Frontal cortex (tissue), 4 donors: ENCODE measurements around the gene PRR30. TPM values are rescaled to one million over a fixed set of nuclear protein-coding genes. Genes with fewer than 3 reads are reported as not detected.

Source experiments
- DNase-seq, 2 donors: peaks; one replicate each; pipeline ENCODE4 v3.0.0; 2012; ENCODE audit warnings: low spot score in 2 of 2
- FAIRE-seq: peaks from 2 replicates; lab custom pipeline; 2012; peaks lifted over from hg19 to GRCh38; lab: Jason Lieb, UNC
- total RNA-seq: library from RNA; depleted of rRNA; stranded (reverse); fragments of >200 nt; gene quantifications from one replicate; pipeline ENCODE4 v1.2.3, GENCODE V29; 2014
- donor health status: control.
- donor health status: control.
- donor health status: control.

Gene PRR30
- total RNA-seq, 1 donor from 2014 or later, result not detected

DNA sequence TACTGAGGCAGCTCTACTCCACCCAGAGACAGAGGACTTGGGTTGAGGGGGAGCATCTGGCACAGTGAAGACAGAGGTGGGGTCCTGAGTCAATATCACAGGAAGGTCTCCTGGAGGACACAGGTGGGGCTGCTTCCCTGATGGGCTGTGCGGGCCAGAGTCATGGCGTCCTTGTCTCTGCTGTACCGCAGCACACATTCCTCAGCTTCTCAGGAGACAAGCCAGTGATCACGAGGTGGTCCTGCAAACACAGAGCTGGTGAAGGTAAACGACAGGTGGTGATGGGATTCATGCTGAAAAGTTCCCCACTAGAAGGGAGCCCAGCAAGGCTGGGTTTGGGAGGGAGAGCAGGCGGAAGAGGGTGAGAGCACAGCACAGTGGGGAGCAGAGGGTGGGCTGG, 19.3 kb upstream of the PRR30 start:
- DNase-seq, result no peak
- FAIRE-seq, result no peak

DNA sequence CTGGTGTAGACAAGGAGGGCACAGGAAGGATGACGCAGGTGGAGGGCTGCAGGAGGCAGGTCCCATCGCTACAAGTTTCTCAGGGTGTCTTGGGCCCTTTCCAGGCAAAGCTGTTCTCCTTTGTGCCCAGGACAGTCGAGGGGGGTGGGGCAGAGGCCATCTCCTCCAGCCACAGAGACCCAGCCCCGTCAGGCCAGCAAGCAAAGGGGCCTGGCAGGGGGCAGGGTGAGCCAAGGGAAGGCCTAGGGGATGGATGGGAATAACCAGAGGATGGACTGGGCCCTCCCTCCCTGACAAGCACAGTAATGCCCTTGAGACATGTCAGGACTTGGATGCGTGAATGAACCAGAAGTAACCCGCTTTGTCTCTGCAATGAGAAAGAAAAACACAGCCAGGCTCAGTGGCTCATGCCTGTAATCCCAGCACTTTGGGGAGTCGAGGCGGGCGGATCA, 15.9 kb upstream of the PRR30 start:
- no peak for FAIRE-seq
- no peak for DNase-seq

DNA sequence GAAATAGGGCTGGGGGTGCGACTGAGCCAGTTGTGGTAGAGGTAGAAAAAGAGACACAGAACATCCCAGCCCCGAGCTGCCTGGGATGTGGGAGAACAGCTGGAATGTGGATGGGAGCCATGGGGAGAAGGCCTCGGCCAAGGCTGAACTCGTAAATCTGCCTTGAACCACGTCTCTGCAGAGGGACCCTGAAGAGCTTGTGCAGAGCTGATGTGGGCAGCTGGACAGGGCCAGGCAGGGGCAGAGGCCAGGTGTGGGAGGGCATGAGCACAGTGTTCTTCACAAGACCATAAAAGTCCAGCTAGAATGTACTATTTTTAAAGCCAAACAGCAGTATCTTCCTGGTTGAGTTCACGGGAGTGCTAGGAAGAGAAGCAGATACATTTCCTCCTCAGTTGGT, 15.3 kb upstream of the PRR30 start:
- FAIRE-seq (no peak), DNase-seq (no peak)

DNA sequence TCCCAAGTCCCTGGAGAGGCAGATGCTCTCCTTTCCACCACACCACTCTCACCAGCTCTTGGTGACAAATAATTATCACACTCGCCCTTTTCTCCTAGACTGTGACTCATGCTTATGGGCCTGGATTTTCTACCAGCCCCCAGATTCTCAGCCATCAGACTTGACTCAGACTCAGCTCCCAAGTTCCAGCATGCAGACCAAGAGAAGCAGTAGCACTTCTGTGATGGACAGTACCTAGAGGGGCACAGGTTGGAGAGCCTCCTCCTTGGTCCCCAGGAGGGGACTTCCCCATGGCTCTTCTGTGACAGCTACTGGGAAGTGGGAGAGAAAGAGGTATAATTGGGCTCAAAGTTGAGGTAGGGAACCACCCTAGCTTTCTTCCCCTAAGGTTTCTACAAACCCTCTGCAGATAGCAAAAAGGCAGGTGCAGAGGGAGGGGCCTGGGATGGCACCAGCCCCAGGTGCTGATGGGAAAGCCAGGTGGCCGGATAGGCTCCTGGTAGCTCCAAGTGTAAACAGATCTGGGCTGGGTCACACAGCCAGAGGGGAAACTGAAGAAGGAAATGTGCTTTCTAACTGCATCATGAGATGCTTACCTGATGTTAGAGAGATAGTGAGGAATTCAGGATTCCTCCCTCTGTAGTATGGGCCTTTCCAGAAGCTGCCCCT, 13.7 kb upstream of the PRR30 start:
- FAIRE-seq (no peak), DNase-seq (no peak)

DNA sequence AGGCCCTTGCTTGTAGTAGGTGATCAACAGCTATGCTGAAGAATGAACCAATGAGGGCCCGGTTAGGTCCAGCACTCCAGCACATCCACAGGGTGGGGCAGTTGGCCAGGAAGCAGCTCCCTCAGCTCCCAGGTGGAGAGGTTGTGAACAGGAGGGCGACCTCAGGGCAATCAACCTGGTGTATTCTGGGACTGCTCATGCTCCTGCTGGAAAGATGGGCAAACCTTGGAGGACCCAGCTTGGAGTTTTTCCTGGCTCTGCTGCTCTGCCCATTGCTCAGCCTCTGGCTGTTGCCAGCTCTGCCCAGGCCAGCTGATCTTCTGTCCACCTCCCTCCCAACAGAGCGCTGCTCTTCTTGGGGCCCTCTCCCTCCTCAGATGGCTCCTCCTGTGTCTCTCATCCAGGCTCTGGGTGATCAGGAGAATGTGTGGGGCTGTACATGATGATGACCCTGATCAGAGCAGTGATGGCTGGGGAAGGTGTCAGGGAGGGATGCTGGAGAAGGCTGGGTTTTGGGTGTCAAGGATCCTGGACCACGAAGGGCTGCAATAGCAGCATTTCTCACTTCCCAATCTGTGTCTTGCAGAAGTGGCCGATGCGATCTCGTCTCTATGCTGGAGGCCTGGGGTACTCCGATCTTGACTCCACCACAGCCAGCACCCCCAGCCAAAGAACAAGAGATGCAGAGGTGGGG, 13.0 kb upstream of the PRR30 start:
- FAIRE-seq, result no peak
- DNase-seq, result no peak

DNA sequence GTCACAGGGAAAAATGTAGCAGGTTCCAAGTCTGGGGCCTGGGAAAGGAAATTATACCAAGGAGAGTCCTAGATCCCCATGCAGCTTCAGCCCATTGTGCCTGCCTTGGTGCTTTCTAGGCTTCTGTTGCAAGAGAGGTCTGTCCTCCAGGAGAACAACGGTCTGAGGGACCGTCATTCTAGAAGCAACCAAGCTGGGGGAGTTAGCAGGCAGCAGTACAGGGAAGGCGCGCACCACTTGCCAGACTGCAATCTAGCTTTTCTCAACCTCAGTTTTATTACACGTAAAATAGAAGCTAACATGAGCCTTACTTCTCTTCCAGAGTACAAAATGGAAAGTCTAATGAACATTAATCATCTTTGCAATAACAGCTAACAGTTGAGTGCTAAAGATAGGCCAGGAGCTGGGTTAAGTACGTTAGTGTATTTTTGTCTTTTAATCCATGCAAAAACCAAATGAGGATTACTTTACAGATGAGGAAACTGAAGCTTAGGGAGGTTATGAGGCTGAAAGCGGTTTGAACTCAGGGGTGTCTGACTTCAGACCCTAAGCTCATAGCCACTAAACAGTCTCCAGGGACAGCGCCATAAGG, 11.5 kb upstream of the PRR30 start:
- DNase-seq (peak in 1 of 2 donors; percentile 7), FAIRE-seq (no peak)

DNA sequence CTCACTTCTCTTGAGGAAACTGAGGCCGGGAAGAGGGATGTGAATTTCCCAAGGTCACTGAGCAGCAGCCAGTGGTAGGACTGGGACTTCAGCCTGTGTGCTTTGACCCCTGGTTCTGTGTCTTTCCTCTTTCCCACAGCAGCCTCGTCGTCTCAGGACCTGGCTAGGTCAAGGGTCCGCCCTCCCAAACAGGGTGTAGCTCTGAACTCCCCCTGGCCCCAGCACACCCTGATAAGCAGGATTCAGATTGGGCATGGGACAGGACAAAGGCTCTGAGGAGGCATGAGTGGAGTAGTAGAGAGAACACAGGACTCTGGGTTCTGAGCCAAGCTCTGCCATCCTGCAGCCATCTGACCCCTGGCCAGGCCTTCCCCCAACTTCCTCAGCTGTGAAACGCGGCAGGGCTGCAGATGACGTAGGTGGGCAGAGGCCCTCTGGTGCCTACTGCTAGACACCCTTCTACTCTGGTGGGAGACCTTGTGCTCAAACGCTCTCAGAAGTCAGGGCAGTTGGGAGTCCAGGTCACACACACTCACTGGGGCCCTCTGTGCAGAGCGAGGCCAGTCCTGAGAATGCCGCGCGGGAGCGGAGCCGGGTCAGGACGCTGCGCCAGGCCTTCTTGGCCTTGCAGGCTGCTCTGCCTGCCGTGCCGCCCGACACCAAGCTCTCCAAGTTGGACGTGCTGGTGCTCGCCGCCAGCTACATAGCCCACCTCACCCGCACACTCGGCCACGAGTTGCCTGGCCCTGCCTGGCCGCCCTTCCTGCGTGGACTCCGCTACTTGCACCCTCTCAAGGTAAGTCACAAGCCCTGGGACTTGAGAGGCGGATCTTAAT, 10.6 kb upstream of the PRR30 start:
- DNase-seq (peak in 1 of 2 donors; percentile 8), FAIRE-seq (no peak)

DNA sequence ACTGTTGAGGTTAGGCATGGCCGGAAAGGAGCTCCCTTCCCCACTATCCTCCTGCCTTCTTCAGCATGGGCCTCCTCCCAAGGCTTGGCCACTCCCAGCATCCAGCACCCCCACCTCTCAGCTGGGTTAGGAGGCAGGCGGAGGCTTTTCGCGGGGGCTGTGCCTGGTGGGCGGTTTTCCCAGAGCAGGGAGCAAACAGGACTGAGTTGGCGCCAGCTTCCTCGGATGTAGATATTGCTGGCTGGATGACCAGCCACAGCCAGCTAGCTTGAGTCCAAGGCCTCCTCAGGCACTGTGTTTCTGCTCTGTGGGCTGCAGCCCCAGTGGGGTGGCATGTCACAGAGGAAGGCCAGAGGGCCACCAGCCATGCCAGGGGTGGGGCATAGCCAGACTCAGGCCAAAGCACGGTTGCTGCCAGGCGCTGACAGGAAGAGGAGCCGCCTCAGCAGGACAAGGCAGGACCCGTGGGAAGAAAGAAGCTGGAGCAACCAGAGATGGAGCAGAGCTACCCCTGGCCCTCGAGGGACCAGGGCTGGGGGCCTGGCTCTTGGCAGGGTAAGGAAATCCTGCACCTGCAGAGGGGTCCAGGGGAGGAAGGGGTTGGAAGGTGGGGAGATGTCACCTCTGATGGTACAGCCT, 9.7 kb upstream of the PRR30 start, which contains the start of gene TCF23:
Gene TCF23, plus strand, starts transcription at position 204 of the 639 bp plus-strand sequence. Its CDS starts 130 bp downstream, at position 334.
- no peak for FAIRE-seq
- DNase-seq, result peak in 1 of 2 donors; percentile 13

DNA sequence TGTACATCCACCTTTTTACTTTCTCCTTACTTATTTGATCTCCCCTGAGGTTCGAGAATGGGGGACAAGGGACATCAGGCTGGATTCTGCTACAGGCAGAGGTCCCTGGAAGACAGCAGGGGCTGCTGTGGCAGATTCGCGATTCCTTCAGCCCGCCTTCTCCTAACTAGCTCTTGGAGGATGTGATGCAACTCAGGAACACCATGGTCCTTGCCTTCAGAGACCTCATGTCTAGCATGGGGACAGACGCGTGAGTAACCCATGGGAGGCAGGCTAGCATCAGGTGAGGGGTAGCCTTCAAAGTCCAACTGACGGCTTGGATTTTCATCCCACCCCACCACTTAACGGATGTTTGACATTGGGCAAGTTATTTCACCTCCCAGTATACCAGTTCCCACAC, 8.7 kb upstream of the PRR30 start:
- DNase-seq (no peak), FAIRE-seq (no peak)

DNA sequence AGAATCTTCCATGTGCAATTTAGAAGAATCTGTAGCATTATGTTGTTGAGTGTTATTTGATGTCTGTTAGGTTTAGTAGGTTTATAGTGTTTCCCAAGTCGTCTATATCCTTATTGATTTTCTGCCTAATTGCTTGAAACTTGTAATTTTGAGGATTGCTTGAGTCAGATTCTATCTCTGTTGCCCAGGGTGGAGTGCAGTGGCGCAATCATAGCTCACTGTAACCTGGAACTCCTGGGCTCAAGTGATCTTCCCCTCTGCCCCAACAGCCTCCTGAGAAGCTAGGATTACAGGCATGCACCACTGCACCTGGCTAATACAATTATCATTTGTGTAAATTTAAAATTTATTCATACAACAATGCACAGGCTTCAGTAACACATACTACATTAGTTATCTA, 6.5 kb upstream of the PRR30 start:
- FAIRE-seq (no peak), DNase-seq (no peak)

DNA sequence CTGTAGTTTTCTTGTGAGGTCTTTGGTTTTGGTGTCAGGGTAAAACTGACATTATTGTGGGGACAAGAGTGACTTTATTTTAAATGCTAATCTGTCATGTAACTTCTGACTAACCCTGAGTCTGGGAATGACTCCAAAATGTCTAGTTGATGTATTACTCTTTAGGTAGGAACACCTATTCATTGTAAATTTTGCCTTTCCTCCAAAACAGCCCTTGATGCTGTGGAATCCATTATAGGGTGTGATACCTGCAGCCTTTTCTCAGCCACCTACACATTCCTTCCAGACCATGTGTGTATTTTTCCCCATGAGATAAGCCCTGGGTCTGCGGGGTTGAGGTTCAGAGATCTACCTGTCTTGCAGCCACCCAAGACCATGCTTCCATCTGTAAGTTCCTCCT, 4.1 kb upstream of the PRR30 start:
- no peak for FAIRE-seq

DNA sequence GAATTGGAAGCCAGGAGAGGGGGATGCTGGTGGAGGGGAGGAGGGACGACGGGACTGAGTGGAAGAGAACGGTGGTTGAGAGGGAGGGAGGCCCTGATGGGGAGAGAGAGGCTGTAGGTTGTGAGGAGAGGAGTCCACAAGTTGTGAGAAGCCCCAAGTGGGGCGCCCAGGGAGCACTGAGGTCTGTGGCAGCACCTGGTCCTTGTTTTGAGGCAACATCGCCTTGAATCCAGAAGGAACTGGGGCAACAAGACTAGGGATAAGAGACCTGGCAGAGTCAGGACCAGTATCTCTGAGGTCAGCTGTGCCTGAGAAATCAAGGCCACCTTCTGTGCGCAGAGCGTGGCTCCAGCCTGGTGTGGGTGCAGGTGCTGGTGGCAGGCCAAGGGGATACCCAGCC, 1.1 kb downstream of the PRR30 start:
- FAIRE-seq (no peak), DNase-seq (no peak)

More for the DNA sequence above, 4.1 kb upstream of the PRR30 start:
- no peak for DNase-seq

DNA sequence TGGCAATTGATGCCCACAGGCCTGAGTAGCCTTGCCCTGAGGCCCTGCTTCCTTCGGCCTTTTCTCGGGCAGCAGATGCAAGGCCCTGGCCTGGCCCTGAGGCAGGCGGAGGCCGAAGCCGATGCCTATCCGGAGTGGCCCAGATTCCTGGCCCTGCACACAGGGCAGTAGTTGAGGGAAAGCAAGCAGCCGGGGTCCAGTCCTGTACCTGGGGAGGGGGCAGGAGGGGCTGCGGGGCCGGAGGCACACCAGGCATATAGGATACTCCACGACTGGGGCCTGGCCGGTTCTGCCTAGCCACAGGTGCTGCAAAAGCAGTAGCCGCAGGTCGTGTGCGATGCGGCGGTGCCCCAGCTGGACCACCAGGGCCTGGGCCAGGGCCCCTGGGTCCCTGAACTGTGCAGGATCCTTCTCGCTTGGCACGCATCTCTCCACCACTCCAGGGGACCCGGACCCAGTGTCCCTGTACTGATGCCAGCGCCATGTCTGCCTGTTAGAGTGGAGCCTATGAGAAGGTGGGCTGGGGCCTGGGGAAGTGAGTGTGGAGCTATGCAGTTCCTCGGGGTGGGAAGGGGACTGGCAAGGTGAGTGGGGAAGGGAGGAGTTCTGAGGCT, 1.8 kb downstream of the PRR30 start:
- no peak for FAIRE-seq

DNA sequence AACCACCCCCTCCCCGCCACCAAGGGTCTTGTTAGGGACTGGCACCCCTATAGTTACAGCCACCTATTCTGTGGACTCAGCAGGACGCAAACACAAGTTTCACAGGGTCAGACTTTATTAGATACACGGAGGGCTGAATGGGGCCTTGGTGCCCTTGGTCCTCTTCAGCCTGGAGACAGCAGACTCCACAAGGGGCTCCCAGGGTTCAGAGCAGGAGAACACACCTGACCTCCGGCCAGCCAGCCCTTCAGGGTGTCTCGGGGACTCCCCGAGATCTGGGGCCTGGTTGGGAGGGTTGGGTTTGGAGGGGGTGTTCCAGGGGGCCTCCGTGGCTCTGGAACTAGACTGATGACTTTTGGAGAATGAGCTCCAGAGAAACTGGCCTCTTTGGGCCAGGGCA, 2.5 kb downstream of the PRR30 start:
- no peak for DNase-seq
- FAIRE-seq, result no peak

More for the DNA sequence above, 1.8 kb downstream of the PRR30 start:
- DNase-seq, result no peak

DNA sequence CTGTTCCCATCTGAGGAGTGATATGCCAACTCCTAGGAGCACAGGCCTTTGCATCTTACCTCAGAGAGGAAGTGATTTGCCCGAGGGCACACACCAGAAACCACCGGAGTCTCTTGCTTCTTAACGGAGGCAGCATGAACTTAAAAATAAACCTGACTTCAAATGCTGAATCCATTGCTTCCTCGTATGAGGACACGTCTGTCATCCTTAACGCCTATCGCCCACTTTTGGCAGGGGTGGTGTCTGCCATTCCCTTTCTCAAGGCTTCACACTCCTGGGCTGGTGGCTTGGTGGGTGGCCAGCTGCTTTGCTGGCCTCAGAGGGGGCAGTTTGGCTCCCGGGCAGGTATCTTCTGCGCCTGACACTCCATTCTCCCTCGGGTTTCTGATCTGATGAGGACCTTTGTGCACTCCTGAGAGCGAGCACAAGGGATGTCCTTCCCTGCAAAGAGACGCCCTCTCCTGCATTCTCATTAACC, 3.7 kb downstream of the PRR30 start:
- DNase-seq (no peak), FAIRE-seq (no peak)

DNA sequence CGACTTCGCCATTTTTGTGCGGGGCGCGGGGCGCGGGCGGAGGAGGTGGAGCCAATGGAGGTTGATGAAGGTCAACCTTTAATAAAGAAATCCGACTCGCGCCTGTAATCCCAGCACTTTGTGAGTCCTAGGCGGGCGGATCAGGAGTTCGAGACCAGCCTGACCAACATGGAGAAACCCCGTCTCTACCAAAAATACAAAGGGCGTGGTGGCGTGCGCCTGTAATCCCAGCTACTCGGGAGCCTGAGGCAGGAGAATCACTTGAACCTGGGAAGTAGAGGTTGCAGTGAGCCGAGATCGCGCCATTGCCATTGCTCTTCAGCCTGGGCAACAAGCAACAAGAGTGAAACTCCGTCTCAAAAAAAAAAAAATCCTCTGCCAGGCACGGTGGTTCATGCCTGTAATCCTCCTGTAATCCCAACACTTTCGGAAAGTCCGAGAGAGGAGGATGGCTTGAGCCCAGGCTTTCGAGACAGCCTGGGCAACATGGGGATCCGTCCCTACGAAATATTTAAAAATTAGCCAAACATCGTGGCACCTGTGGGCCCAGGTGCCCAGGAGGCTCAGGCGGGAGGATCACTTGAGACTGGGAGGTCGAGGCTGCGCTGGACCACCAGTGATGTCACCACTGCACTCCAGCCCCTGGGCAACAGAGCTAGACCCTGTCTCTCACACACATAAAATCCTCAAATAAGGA, 4.3 kb downstream of the PRR30 start:
- DNase-seq (no peak), FAIRE-seq (no peak)

DNA sequence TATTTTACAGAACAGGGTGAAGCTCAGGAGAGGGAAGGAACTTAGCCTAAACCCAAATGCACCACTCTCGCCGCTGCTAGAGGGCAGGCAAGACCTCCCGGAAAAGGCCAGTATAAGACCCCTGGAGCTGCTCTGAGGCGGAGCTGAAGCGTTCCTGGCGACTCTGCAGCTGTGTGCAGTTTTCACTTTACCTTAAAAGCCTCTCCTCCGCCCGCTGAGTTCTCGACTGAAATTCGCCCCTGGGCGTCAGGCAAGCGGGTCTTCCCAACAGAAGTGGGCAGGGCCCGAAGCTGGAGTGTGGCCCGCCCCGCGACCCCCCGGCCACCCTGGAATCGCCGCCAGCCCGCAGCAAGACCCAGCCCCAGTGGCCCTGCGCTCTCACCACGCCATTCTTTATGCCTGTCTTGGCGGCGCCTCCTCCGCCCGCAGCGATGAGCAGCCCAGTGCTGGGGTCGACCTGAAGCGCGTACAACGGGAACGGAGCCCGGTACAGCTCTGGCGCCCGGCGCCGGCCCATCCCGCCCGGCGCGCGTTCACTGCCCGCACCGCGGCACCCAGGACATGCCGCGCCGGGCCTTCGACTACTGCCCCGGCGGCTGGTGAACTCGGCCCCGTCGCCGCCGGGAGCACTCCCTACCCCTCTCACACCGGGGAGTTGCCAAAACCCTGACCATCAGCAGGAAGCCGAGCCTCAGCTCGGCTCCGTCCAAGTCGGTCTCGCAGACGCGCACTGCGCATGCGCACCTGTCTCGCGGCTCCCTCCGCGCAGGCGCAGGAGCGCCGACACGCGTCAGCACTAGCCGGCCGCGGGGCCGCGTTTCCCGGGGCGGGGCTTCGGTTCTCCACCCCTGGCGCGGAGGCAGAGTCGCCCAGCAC, 5.1 kb downstream of the PRR30 start, which contains the start of gene PREB:
Gene PREB, minus strand, starts transcription at position 732 of the 876 bp plus-strand sequence. Its CDS starts 215 bp downstream, at position 517.
- peak; percentile 97 to 98 for DNase-seq

More for the DNA sequence above, 5.1 kb downstream of the PRR30 start, which contains the start of gene PREB:
- FAIRE-seq, result no peak
